HG03565 (cell line): ENCODE measurements around the gene USP11.

ENCODE experiments used
- ATAC-seq: cut with Tn5 transposase; IDR thresholded peaks from one replicate; pipeline ENCODE4 v1.9.1; 2021; ENCODE audit warnings: mild to moderate bottlenecking, moderate library complexity; ENCODE audit not compliant: unreplicated experiment

Gene USP11

GRCh38 chrX:47202877-47203276, 29.9 kb upstream of the USP11 start:
- no peak for ATAC-seq

GRCh38 chrX:47204970-47205369, 27.8 kb upstream of the USP11 start:
- no peak for ATAC-seq

GRCh38 chrX:47206316-47206715, 26.5 kb upstream of the USP11 start:
- ATAC-seq, result no peak

- ATAC-seq, result no peak
Observed at GRCh38 chrX:47208108-47208507, 24.7 kb upstream of the USP11 start.

- ATAC-seq, result no peak
Observed at GRCh38 chrX:47209508-47210238, 23.1 kb upstream of the USP11 start.

- no peak for ATAC-seq
Observed at GRCh38 chrX:47210661-47211425, 22.0 kb upstream of the USP11 start.

- ATAC-seq, result no peak
Observed at GRCh38 chrX:47212381-47213293, 20.2 kb upstream of the USP11 start.

- ATAC-seq, result no peak
Observed at GRCh38 chrX:47214435-47215077, 18.3 kb upstream of the USP11 start.

GRCh38 chrX:47215291-47215900, 17.4 kb upstream of the USP11 start:
- ATAC-seq, result no peak

- ATAC-seq, result no peak
Observed at GRCh38 chrX:47216393-47216925, 16.4 kb upstream of the USP11 start.

GRCh38 chrX:47217121-47217851, 15.5 kb upstream of the USP11 start:
- ATAC-seq, result no peak

- peak; percentile 78 for ATAC-seq
Observed at GRCh38 chrX:47217852-47218279, 14.9 kb upstream of the USP11 start.

- peak; percentile 32 for ATAC-seq
Observed at GRCh38 chrX:47218280-47218919, 14.4 kb upstream of the USP11 start, which contains the start of gene CDK16. Gene CDK16 (plus strand): TSS chrX:47218681. CDS start chrX:47223558, 4,877 bp downstream.

- no peak for ATAC-seq
Observed at GRCh38 chrX:47218920-47219815, 13.6 kb upstream of the USP11 start.

- no peak for ATAC-seq
Observed at GRCh38 chrX:47221756-47222155, 11.1 kb upstream of the USP11 start.

GRCh38 chrX:47222751-47223350, 10.0 kb upstream of the USP11 start:
- ATAC-seq, result no peak

- ATAC-seq, result no peak
Observed at GRCh38 chrX:47223476-47224250, 9.1 kb upstream of the USP11 start.
